SH-SY5Y (cell line): ENCODE results near the gene PIP4K2A.

Experiments used
- GATA2 ChIP-seq: IDR thresholded peaks from 2 replicates; pipeline ENCODE4 v1.6.1; 2011; ENCODE audit warnings: mild to moderate bottlenecking, low read depth, low read length
- GATA3 ChIP-seq: IDR thresholded peaks from 2 replicates; pipeline ENCODE4 v1.6.1; 2011; ENCODE audit warnings: low read depth, mild to moderate bottlenecking, low read length, moderate library complexity

DNA sequence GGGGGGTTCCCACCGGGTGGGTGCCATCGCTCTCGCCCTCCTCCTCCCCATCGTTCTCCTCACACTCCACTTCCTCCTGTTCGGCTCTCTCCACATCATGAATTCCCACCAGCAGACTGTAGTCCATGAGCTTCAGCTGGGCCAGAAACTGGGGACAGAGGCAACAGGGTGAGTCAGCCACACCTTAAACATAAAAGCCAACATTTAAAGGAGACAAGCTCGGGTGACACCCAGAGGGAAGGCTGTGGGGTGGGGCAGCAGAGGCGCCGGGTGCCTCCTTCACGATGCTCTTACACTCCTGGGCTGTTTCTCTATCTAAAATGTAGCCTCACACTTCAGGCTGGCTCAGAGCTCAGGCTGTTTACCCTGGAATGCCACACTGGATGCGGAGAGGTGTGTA lies 172.5 kb downstream of the PIP4K2A start:
- TF ChIP-seq GATA3, result no peak
- no peak for TF ChIP-seq GATA2
